IMR-90 (cell line): ENCODE data around the gene EGLN3. TPM values are rescaled to one million over a fixed set of nuclear protein-coding genes. Genes with fewer than 3 reads are reported as not detected.

ENCODE experiments used
- ATAC-seq: fragments of 200-7000 bp; cut with Tn5 transposase; 2 replicates; pipeline ENCODE4 v1.9.1; 2020; ENCODE audit warnings: low read depth, mild to moderate bottlenecking, moderate library complexity
- BruUV-seq: library from RNA; stranded (reverse); fragments of 400-500 nt; replicated peaks from 2 replicates; lab custom pipeline; 2021; lab: Mats Ljungman, UMichigan
- CTCF ChIA-PET: fragments of 300-600 bp; formaldehyde crosslinking; extraction: SDS; loops from one replicate; lab custom pipeline; 2021; ENCODE audit warnings: antibody characterized with exemption; lab: Yijun Ruan, JAX
- POLR2A ChIA-PET: fragments of 300-600 bp; sonication (Branson Sonifier 250); formaldehyde crosslinking; loops from one replicate; lab custom pipeline; 2022; ENCODE audit warnings: antibody characterized with exemption; ENCODE audit not compliant: unreplicated experiment; lab: Charles Lee
- DNase-seq: peaks from one replicate; pipeline ENCODE4 v3.0.0; 2013
- H2AFZ ChIP-seq: replicated peaks from 2 replicates; pipeline ENCODE3; 2013; ENCODE audit warnings: low read length, mild to moderate bottlenecking; ENCODE audit not compliant: poor library complexity
- H2AK5ac ChIP-seq: 2 replicates; pipeline ENCODE4 v1.6.1; 2013; ENCODE audit warnings: low read depth, low read length, inconsistent platforms
- H2AK9ac ChIP-seq: replicated peaks from 2 replicates; pipeline ENCODE3; 2013; ENCODE audit warnings: mild to moderate bottlenecking, low read depth, low read length, moderate library complexity; ENCODE audit not compliant: poor library complexity
- H2BK120ac ChIP-seq: 2 replicates; pipeline ENCODE4 v1.6.1; 2013; ENCODE audit warnings: low read depth, low read length, inconsistent platforms
- H2BK15ac ChIP-seq: 3 replicates; pipeline ENCODE4 v1.6.1; 2013; ENCODE audit warnings: low read depth, low read length, inconsistent platforms
- H2BK20ac ChIP-seq: 2 replicates; pipeline ENCODE4 v1.6.1; 2013; ENCODE audit warnings: low read depth, mild to moderate bottlenecking, inconsistent platforms, low read length, moderate library complexity
- H2BK5ac ChIP-seq: 2 replicates; pipeline ENCODE4 v1.6.1; 2013; ENCODE audit warnings: mild to moderate bottlenecking, low read depth, low read length, inconsistent platforms; ENCODE audit not compliant: poor library complexity, severe bottlenecking
- H3K14ac ChIP-seq: replicated peaks from 2 replicates; pipeline ENCODE4 v1.6.1; 2013; ENCODE audit warnings: low read depth, low read length, inconsistent platforms
- H3K18ac ChIP-seq: 2 replicates; pipeline ENCODE4 v1.6.1; 2013; ENCODE audit warnings: low read depth, low read length, control low read depth
- H3K23ac ChIP-seq: 2 replicates; pipeline ENCODE4 v1.6.1; 2013; ENCODE audit warnings: low read depth, low read length, inconsistent platforms
- H3K27ac ChIP-seq: 2 replicates; pipeline ENCODE4 v1.5.1; 2013; ENCODE audit warnings: mild to moderate bottlenecking, control low read depth, low read length; ENCODE audit not compliant: insufficient read depth
- H3K27me3 ChIP-seq: 2 replicates; pipeline ENCODE4 v1.6.1; 2013; ENCODE audit warnings: low read length; ENCODE audit not compliant: control insufficient read depth, insufficient read depth
- H3K36me3 ChIP-seq: 2 replicates; pipeline ENCODE4 v1.6.1; 2013; ENCODE audit warnings: low read length, mixed read lengths; ENCODE audit not compliant: control insufficient read depth, insufficient read depth
- H3K4ac ChIP-seq: 2 replicates; pipeline ENCODE4 v1.6.1; 2013; ENCODE audit warnings: low read depth, low read length, inconsistent platforms
- H3K4me1 ChIP-seq: 2 replicates; pipeline ENCODE4 v1.6.1; 2013; ENCODE audit warnings: low read length, mixed read lengths; ENCODE audit not compliant: control insufficient read depth, insufficient read depth
- H3K4me2 ChIP-seq: 2 replicates; pipeline ENCODE4 v1.6.1; 2013; ENCODE audit warnings: low read depth, mild to moderate bottlenecking, control low read depth, low read length, moderate library complexity
- H3K4me3 ChIP-seq: 2 replicates; pipeline ENCODE4 v1.5.1; 2013; ENCODE audit warnings: low read depth, mild to moderate bottlenecking, control low read depth, low read length, moderate library complexity; ENCODE audit not compliant: insufficient read depth
- H3K56ac ChIP-seq: 2 replicates; pipeline ENCODE4 v1.6.1; 2013; ENCODE audit warnings: low read length, inconsistent platforms; ENCODE audit not compliant: insufficient read depth; ENCODE audit errors: extremely low read depth
- H3K79me1 ChIP-seq, 2 experiments: 2 replicates each; pipeline ENCODE4 v1.6.1; 2013; ENCODE audit warnings: low read length in 2 of 2, inconsistent platforms in 1 of 2, low read depth in 1 of 2
- H3K9ac ChIP-seq: 2 replicates; pipeline ENCODE4 v1.6.1; 2013; ENCODE audit warnings: low read depth, low read length, control low read depth
- H3K9me1 ChIP-seq: 2 replicates; pipeline ENCODE4 v1.6.1; 2013; ENCODE audit warnings: low read length, inconsistent platforms; ENCODE audit not compliant: insufficient read depth
- H3K9me3 ChIP-seq: 2 replicates; pipeline ENCODE4 v1.6.1; 2013; ENCODE audit warnings: low read length; ENCODE audit not compliant: control insufficient read depth, insufficient read depth
- H4K20me1 ChIP-seq: 2 replicates; pipeline ENCODE4 v1.6.1; 2013; ENCODE audit warnings: low read length, inconsistent platforms; ENCODE audit not compliant: insufficient read depth
- H4K5ac ChIP-seq: 2 replicates; pipeline ENCODE4 v1.6.1; 2013; ENCODE audit warnings: mild to moderate bottlenecking, low read depth, low read length, control low read depth
- H4K8ac ChIP-seq, 2 experiments: 2 replicates each; pipeline ENCODE4 v1.6.1; 2013; ENCODE audit warnings: low read depth in 2 of 2, low read length in 2 of 2, control low read depth in 1 of 2, inconsistent platforms in 1 of 2
- H4K91ac ChIP-seq: 2 replicates; pipeline ENCODE4 v1.6.1; 2013; ENCODE audit warnings: low read depth, low read length, inconsistent platforms; ENCODE audit not compliant: insufficient read depth
- BHLHE40 ChIP-seq: fragments of 150-350 bp; IDR thresholded peaks from 2 replicates; pipeline ENCODE4 v1.6.1; 2016; ENCODE audit warnings: mild to moderate bottlenecking, low read depth, low read length
- CEBPB ChIP-seq: IDR thresholded peaks from 2 replicates; pipeline ENCODE4 v1.6.1; 2012; ENCODE audit warnings: low read depth, low read length, improper control_type of control experiment
- CHD1 ChIP-seq: IDR thresholded peaks from 2 replicates; pipeline ENCODE4 v1.6.1; 2012; ENCODE audit warnings: low read depth, low read length, improper control_type of control experiment
- FOS ChIP-seq: fragments of 150-350 bp; IDR thresholded peaks from 2 replicates; pipeline ENCODE4 v1.6.1; 2016; ENCODE audit warnings: low read depth, low read length
- MAFK ChIP-seq: IDR thresholded peaks from 2 replicates; pipeline ENCODE4 v1.6.1; 2012; ENCODE audit warnings: low read depth, low read length, improper control_type of control experiment
- MAZ ChIP-seq: IDR thresholded peaks from 2 replicates; pipeline ENCODE4 v1.6.1; 2012; ENCODE audit warnings: low read depth, mild to moderate bottlenecking, low read length, improper control_type of control experiment, moderate library complexity, borderline replicate concordance
- MXI1 ChIP-seq: IDR thresholded peaks from 2 replicates; pipeline ENCODE4 v1.6.1; 2012; ENCODE audit warnings: low read depth, mild to moderate bottlenecking, low read length, moderate library complexity, borderline replicate concordance
- NFE2L2 ChIP-seq: fragments of 150-350 bp; IDR thresholded peaks from 2 replicates; pipeline ENCODE4 v1.6.1; 2016; ENCODE audit warnings: low read depth, mild to moderate bottlenecking, low read length
- POLR2A ChIP-seq: IDR thresholded peaks from 2 replicates; pipeline ENCODE4 v1.6.1; 2012; ENCODE audit warnings: mild to moderate bottlenecking, low read depth, low read length
- RAD21 ChIP-seq: IDR thresholded peaks from 2 replicates; pipeline ENCODE4 v1.6.1; 2012; ENCODE audit warnings: low read length, improper control_type of control experiment
- RCOR1 ChIP-seq: IDR thresholded peaks from 2 replicates; pipeline ENCODE4 v1.6.1; 2012; ENCODE audit warnings: mild to moderate bottlenecking, low read length, improper control_type of control experiment; ENCODE audit not compliant: insufficient replicate concordance
- RFX5 ChIP-seq: IDR thresholded peaks from 2 replicates; pipeline ENCODE4 v1.8.0; 2012; ENCODE audit warnings: low read depth, mild to moderate bottlenecking, low read length, moderate library complexity
- SMC3 ChIP-seq: fragments of 150-350 bp; IDR thresholded peaks from 2 replicates; pipeline ENCODE4 v1.6.1; 2016; ENCODE audit warnings: low read depth, mild to moderate bottlenecking, antibody characterized with exemption, low read length, moderate library complexity
- USF2 ChIP-seq: fragments of 150-350 bp; IDR thresholded peaks from 2 replicates; pipeline ENCODE4 v1.6.1; 2017; ENCODE audit warnings: mild to moderate bottlenecking, antibody characterized with exemption, low read length, low read depth
- WGBS, 2 experiments: methylation state at CpG; one replicate each; pipeline versions ENCODE4 v1.1.5 to v1.1.7; 2013; ENCODE audit warnings: missing lambda C conversion rate in 2 of 2; ENCODE audit not compliant: insufficient read length in 1 of 2; ENCODE audit errors: extremely low coverage in 2 of 2; 5-methylcytosine and 5-hydroxymethylcytosine counted together
- dilution Hi-C: fragments of 300-500 bp; cut with HindIII; formaldehyde crosslinking; loops from one replicate; pipeline ENCODE4 v1.14.3; 2018; ENCODE audit warnings: low sequenced_read_pairs; ENCODE audit not compliant: unreplicated experiment
- in situ Hi-C: fragments of 300-500 bp; cut with MboI; formaldehyde crosslinking; loops from 3 replicates; pipeline ENCODE4 v1.14.3; 2019; ENCODE audit warnings: low sequenced_read_pairs, inconsistent platforms, mixed read lengths
- intact Hi-C: fragments of 100-400 bp; cut with micrococcal nuclease; formaldehyde crosslinking; loops from 2 replicates; pipeline ENCODE4 v1.10.0; 2022
- polyA plus RNA-seq, 3 experiments: library from polyadenylated mRNA; depleted of rRNA; stranded (reverse); fragments of >200 nt; gene quantifications; 2 replicates each; pipeline ENCODE4 v1.2.3, GENCODE V29; 2012; ENCODE audit warnings: low replicate concordance in 1 of 3
- total RNA-seq: library from RNA; depleted of rRNA; stranded (reverse); fragments of >200 nt; gene quantifications from 2 replicates; pipeline ENCODE4 v1.2.3, GENCODE V29; 2012
- TF ChIP-seq, protein P1 (sequence below): conservative IDR thresholded peaks from 2 replicates; pipeline ENCODE4 v1.5.1; 2012; ENCODE audit warnings: mild to moderate bottlenecking, low read depth, low read length, improper control_type of control experiment
- TF ChIP-seq, protein P2 (sequence below): fragments of 150-350 bp; IDR thresholded peaks from 2 replicates; pipeline ENCODE4 v1.6.1; 2016; ENCODE audit warnings: low read depth, mild to moderate bottlenecking, low read length, moderate library complexity, borderline replicate concordance

Gene EGLN3
- total and polyA plus RNA-seq, 2 of the 4 experiments (the other 2 are of a cell fraction), result under 0.01 to 0.03 TPM

GRCh38 chr14:33952541-33952940 lies 1.7 kb upstream of the EGLN3 start:
- BruUV-seq, result no TSS peak
- Histone ChIP-seq H3K4ac (no peak overlapping the region), H3K27me3 (peaks cover 28% of the 10 kb centered on the region), H2BK120ac (no peak overlapping the region), H3K56ac (no peak overlapping the region), H3K27ac (no peak overlapping the region), H3K79me1 (no peaks in the 10 kb centered on the region), H3K4me2 (no peak overlapping the region), H4K91ac (no peak overlapping the region), H2AK9ac (no peak overlapping the region), H3K18ac (no peak overlapping the region), H2BK20ac (no peak overlapping the region), H3K14ac (no peak overlapping the region), H4K20me1 (no peaks in the 10 kb centered on the region; the same call in 1 of the 2 replicates), H3K36me3 (no peaks in the 10 kb centered on the region), H2AFZ (no peak overlapping the region), H2BK5ac (no peak overlapping the region), H3K9me3 (no peaks in the 10 kb centered on the region), H3K4me3 (no peak overlapping the region), H3K9ac (no peak overlapping the region), H3K23ac (no peak overlapping the region), H2BK15ac (no peak overlapping the region), H3K9me1 (no peaks in the 10 kb centered on the region), H3K4me1 (no peaks in the 10 kb centered on the region), H4K8ac (no peak overlapping the region), H2AK5ac (no peak overlapping the region), H4K5ac (no peak overlapping the region)
- in situ Hi-C loops (no loop called here), dilution Hi-C loops (no loop called here), intact Hi-C loops (no loop called here)
- no peak for DNase-seq
- WGBS, 2 experiments, result no CpG with 5 or more reads among the region's 1 CpG
- TF ChIP-seq CEBPB (no peak), MAFK (no peak), USF2 (no peak), MXI1 (no peak), CHD1 (no peak), RFX5 (no peak), POLR2A (no peak), BHLHE40 (no peak), SMC3 (no peak), RAD21 (no peak), NFE2L2 (no peak), RCOR1 (no peak), MAZ (no peak), FOS (no peak)
- TF ChIP-seq, protein P1, sequence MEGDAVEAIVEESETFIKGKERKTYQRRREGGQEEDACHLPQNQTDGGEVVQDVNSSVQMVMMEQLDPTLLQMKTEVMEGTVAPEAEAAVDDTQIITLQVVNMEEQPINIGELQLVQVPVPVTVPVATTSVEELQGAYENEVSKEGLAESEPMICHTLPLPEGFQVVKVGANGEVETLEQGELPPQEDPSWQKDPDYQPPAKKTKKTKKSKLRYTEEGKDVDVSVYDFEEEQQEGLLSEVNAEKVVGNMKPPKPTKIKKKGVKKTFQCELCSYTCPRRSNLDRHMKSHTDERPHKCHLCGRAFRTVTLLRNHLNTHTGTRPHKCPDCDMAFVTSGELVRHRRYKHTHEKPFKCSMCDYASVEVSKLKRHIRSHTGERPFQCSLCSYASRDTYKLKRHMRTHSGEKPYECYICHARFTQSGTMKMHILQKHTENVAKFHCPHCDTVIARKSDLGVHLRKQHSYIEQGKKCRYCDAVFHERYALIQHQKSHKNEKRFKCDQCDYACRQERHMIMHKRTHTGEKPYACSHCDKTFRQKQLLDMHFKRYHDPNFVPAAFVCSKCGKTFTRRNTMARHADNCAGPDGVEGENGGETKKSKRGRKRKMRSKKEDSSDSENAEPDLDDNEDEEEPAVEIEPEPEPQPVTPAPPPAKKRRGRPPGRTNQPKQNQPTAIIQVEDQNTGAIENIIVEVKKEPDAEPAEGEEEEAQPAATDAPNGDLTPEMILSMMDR, result no peak
- TF ChIP-seq, protein P2, sequence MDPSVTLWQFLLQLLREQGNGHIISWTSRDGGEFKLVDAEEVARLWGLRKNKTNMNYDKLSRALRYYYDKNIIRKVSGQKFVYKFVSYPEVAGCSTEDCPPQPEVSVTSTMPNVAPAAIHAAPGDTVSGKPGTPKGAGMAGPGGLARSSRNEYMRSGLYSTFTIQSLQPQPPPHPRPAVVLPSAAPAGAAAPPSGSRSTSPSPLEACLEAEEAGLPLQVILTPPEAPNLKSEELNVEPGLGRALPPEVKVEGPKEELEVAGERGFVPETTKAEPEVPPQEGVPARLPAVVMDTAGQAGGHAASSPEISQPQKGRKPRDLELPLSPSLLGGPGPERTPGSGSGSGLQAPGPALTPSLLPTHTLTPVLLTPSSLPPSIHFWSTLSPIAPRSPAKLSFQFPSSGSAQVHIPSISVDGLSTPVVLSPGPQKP, result no peak
- ChIA-PET POLR2A (no interaction called here), CTCF (no interaction called here)
- no peak for ATAC-seq
